Endodermal cell (in vitro differentiated cells): ENCODE measurements around the gene JAKMIP2. TPM values are rescaled to one million over a fixed set of nuclear protein-coding genes. Genes with fewer than 3 reads are reported as not detected.

Experiments used
- DNase-seq: peaks from one replicate; pipeline ENCODE4 v3.0.0-alpha.2; 2017
- H3K27ac ChIP-seq: 2 replicates; pipeline ENCODE4 v1.5.1; 2013; ENCODE audit warnings: mild to moderate bottlenecking, low read depth, low read length, moderate library complexity
- H3K27me3 ChIP-seq: 2 replicates; pipeline ENCODE4 v1.6.1; 2013; ENCODE audit warnings: mild to moderate bottlenecking, low read length, moderate library complexity; ENCODE audit not compliant: insufficient read depth, control insufficient read depth, poor library complexity, severe bottlenecking
- H3K36me3 ChIP-seq: 2 replicates; pipeline ENCODE4 v1.7.0; 2013; ENCODE audit warnings: mild to moderate bottlenecking, low read length, moderate library complexity; ENCODE audit not compliant: control insufficient read depth, insufficient read depth
- H3K4me1 ChIP-seq: one replicate; pipeline ENCODE4 v1.7.0; 2013; ENCODE audit warnings: low read length; ENCODE audit not compliant: control insufficient read depth, insufficient read depth
- H3K4me3 ChIP-seq: 2 replicates; pipeline ENCODE4 v1.5.1; 2013; ENCODE audit warnings: mild to moderate bottlenecking, low read length, moderate library complexity
- H3K9ac ChIP-seq: 2 replicates; pipeline ENCODE4 v1.6.1; 2013; ENCODE audit warnings: mild to moderate bottlenecking, low read length, moderate library complexity; ENCODE audit not compliant: poor library complexity, severe bottlenecking; ENCODE audit errors: extremely low read depth
- H3K9me3 ChIP-seq: 2 replicates; pipeline ENCODE4 v1.6.1; 2013; ENCODE audit warnings: mild to moderate bottlenecking, low read length, moderate library complexity; ENCODE audit not compliant: control insufficient read depth
- H3K27ac Mint-ChIP-seq: 2 replicates; pipeline ENCODE4 v1.8.0; 2020; ENCODE audit warnings: mixed read lengths
- H3K27me3 Mint-ChIP-seq: 2 replicates; pipeline ENCODE4 v1.8.0; 2021; ENCODE audit warnings: mild to moderate bottlenecking, mixed read lengths; ENCODE audit not compliant: insufficient read depth
- H3K36me3 Mint-ChIP-seq: 2 replicates; pipeline ENCODE4 v1.8.0; 2020; ENCODE audit warnings: low read depth, mixed read lengths
- H3K4me1 Mint-ChIP-seq: 2 replicates; pipeline ENCODE4 v1.8.0; 2020; ENCODE audit warnings: mixed read lengths
- H3K4me3 Mint-ChIP-seq: 2 replicates; pipeline ENCODE4 v1.8.0; 2020; ENCODE audit warnings: mild to moderate bottlenecking, moderate library complexity, mixed read lengths
- H3K9me3 Mint-ChIP-seq: 2 replicates; pipeline ENCODE4 v1.8.0; 2020; ENCODE audit warnings: mild to moderate bottlenecking, mixed read lengths
- WGBS, 2 experiments: methylation state at CpG; one replicate each; pipeline versions ENCODE4 v1.1.5 to v1.1.7; 2013; ENCODE audit warnings: missing lambda C conversion rate in 2 of 2, mixed read lengths in 1 of 2; ENCODE audit not compliant: insufficient coverage in 1 of 2, insufficient read length in 1 of 2; 5-methylcytosine and 5-hydroxymethylcytosine counted together
- total RNA-seq, 2 donors: library from RNA; stranded (reverse); fragmentation: NEBNext Ultra II Directional in 1 of 2; extraction: Animal tissue kit (Norgen Biotek cat#: 25700) in 1 of 2; gene quantifications; 2 replicates in 1 of 2; 3 replicates in 1 of 2; pipeline ENCODE4 v1.2.1, GENCODE V29; 2021
- TF ChIP-seq, protein P1 (sequence below): fragments of 200-600 bp; sonication (generic); conservative IDR thresholded peaks from 2 replicates; pipeline ENCODE4 v1.5.0; 2021; ENCODE audit warnings: antibody characterized with exemption, mild to moderate bottlenecking

JAKMIP2 gene
- total RNA-seq, 2 donors from 2014 or later, result 6.9 to 16.7 TPM

DNA sequence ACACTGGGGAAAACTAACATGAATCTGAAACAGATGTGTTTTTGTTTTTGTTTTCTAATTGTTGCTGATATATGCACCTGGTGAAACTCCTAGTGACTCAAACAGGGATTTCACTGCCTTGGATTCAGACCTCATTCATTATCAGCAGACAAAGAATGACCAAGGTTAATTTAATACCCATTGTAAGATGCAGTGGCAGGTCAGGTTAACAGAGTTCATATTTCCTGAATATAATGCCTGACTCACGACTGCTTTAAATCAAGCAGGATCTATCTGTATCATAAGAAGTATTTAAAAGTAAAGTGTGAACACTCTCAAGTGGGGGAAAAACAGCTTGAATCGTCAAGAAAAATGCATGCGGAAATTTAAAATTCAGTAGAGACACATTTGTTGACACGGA, 5.5 kb downstream of the JAKMIP2 start:
- no peak overlapping the region for H3K9ac ChIP-seq
- no peaks in the 10 kb centered on the region for H3K36me3 Mint-ChIP-seq
- TF ChIP-seq, protein P1, sequence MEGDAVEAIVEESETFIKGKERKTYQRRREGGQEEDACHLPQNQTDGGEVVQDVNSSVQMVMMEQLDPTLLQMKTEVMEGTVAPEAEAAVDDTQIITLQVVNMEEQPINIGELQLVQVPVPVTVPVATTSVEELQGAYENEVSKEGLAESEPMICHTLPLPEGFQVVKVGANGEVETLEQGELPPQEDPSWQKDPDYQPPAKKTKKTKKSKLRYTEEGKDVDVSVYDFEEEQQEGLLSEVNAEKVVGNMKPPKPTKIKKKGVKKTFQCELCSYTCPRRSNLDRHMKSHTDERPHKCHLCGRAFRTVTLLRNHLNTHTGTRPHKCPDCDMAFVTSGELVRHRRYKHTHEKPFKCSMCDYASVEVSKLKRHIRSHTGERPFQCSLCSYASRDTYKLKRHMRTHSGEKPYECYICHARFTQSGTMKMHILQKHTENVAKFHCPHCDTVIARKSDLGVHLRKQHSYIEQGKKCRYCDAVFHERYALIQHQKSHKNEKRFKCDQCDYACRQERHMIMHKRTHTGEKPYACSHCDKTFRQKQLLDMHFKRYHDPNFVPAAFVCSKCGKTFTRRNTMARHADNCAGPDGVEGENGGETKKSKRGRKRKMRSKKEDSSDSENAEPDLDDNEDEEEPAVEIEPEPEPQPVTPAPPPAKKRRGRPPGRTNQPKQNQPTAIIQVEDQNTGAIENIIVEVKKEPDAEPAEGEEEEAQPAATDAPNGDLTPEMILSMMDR, result no peak
- peaks cover 9% of the 10 kb centered on the region for H3K4me1 Mint-ChIP-seq
- no peaks in the 10 kb centered on the region for H3K4me1 ChIP-seq
- 93 to 100% methylated on average over 3 to 4 of the region's 4 CpGs for WGBS, 2 experiments
- H3K27ac Mint-ChIP-seq, result no peak overlapping the region
- no peaks in the 10 kb centered on the region for H3K36me3 ChIP-seq
- H3K27me3 Mint-ChIP-seq, result no peaks in the 10 kb centered on the region
- no peak overlapping the region for H3K27ac ChIP-seq
- no peak overlapping the region for H3K4me3 Mint-ChIP-seq
- peaks cover 4% of the 10 kb centered on the region for H3K9me3 Mint-ChIP-seq
- peaks cover 7% of the 10 kb centered on the region for H3K9me3 ChIP-seq
- DNase-seq, result no peak
- no peak overlapping the region for H3K4me3 ChIP-seq
- no peaks in the 10 kb centered on the region for H3K27me3 ChIP-seq

DNA sequence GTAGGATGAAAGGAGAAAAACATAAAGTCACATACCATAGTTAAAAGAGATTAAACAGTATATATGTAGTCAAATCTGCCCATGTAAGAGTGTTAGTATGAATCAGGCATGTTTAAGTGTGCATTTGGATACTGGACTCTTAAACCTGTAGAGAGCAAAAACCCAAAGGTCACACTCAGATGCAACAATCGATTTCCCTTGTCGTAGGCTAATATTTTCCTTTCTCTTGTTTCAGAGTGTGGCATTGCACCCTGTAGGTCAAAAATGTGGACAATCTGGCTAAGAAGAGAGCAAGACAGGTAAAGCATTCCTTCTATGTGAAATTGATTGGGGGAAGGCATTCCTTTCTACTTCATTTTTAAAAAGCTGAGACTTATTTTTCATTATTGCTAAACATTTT, 8.9 kb downstream of the JAKMIP2 start:
- Mint-ChIP-seq H3K4me1 (no peaks in the 10 kb centered on the region), H3K27me3 (no peaks in the 10 kb centered on the region), H3K27ac (no peak overlapping the region), H3K9me3 (peaks cover 4% of the 10 kb centered on the region), H3K4me3 (no peak overlapping the region), H3K36me3 (no peaks in the 10 kb centered on the region)
- Histone ChIP-seq H3K36me3 (no peaks in the 10 kb centered on the region), H3K4me1 (no peaks in the 10 kb centered on the region), H3K27me3 (no peaks in the 10 kb centered on the region), H3K9me3 (peaks cover 7% of the 10 kb centered on the region), H3K4me3 (no peak overlapping the region), H3K9ac (no peak overlapping the region), H3K27ac (no peak overlapping the region)
- 98% methylated on average over 2 of the region's 2 CpGs; no CpG with 5 or more reads in 1 of the 2 experiments for WGBS, 2 experiments
- no peak for DNase-seq
- TF ChIP-seq, protein P1, result no peak

GRCh38 chr5:147773139-147773538, 9.4 kb downstream of the JAKMIP2 start:
- no peak overlapping the region for H3K9ac ChIP-seq
- H3K27ac Mint-ChIP-seq, result no peak overlapping the region
- TF ChIP-seq, protein P1, result no peak

More at GRCh38 chr5:147773139-147773538, 9.4 kb downstream of the JAKMIP2 start:
- 90 to 96% methylated on average over 6 of the region's 6 CpGs for WGBS, 2 experiments
- no peak overlapping the region for H3K4me3 Mint-ChIP-seq
- H3K27me3 Mint-ChIP-seq, result no peaks in the 10 kb centered on the region
- Histone ChIP-seq H3K4me1 (no peaks in the 10 kb centered on the region), H3K9me3 (peaks cover 7% of the 10 kb centered on the region), H3K4me3 (no peak overlapping the region), H3K36me3 (no peaks in the 10 kb centered on the region), H3K27ac (no peak overlapping the region), H3K27me3 (no peaks in the 10 kb centered on the region)
- H3K36me3 Mint-ChIP-seq, result no peaks in the 10 kb centered on the region
- no peak for DNase-seq
- H3K9me3 Mint-ChIP-seq, result peaks cover 4% of the 10 kb centered on the region
- H3K4me1 Mint-ChIP-seq, result no peaks in the 10 kb centered on the region
